GM12872 (cell line): ENCODE data around the gene ELK4.

ENCODE experiments used
- CTCF ChIP-seq: IDR thresholded peaks from 3 replicates; pipeline ENCODE4 v1.5.1; 2011; ENCODE audit warnings: low read depth, mild to moderate bottlenecking, low read length, moderate library complexity; ENCODE audit not compliant: insufficient read depth

Gene ELK4

GRCh38 chr1:205610901-205611466 is 20.8 kb downstream of the ELK4 start:
- TF ChIP-seq CTCF: no peak

- TF ChIP-seq CTCF: no peak
Measured at GRCh38 chr1:205610036-205610435, 21.8 kb downstream of the ELK4 start.

GRCh38 chr1:205604825-205605505 is 26.8 kb downstream of the ELK4 start:
- no peak for TF ChIP-seq CTCF

GRCh38 chr1:205604059-205604458 is 27.8 kb downstream of the ELK4 start:
- TF ChIP-seq CTCF: no peak

GRCh38 chr1:205601205-205601604 is 30.6 kb downstream of the ELK4 start:
- no peak for TF ChIP-seq CTCF

GRCh38 chr1:205600085-205600484 is 31.7 kb downstream of the ELK4 start:
- peak; percentile 37; the same call in 1 of the 3 replicates for TF ChIP-seq CTCF

- no peak for TF ChIP-seq CTCF
Measured at GRCh38 chr1:205599669-205600042, 32.2 kb downstream of the ELK4 start.
